ENCODE results near the gene TMEM132D.

DNA sequence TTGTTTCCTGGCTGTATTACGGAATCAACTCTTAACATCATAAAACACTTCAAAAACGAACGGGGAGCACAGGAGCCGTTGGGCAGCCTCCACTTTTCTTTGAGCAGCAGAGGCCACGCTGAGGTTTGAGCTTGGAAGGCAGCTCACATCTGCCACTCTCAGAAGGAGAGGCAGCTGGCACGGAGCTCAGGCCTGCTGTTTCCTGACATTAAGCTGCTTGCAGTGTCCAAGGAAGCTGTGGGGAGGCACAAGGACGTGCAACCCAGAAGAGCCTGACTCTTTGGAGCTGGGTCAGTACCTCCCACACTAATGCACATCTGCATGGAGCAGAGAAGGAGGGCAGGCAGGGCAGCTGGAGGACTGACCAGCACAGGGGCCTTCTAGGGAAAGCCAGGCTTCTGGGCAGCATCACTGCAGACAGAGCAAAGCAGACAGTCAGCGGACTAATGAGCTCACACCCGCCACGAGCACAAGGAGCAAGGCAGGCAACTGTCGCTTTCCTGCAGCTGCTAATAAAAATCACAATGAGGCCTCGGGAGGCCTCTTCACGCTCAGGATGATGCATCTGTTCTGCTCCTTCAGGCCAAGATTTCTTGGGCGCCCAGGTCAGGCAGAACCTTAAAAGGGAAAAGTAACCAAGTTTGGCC is 839.5 kb downstream of the TMEM132D start:
- TF ChIP-seq, protein P1, sequence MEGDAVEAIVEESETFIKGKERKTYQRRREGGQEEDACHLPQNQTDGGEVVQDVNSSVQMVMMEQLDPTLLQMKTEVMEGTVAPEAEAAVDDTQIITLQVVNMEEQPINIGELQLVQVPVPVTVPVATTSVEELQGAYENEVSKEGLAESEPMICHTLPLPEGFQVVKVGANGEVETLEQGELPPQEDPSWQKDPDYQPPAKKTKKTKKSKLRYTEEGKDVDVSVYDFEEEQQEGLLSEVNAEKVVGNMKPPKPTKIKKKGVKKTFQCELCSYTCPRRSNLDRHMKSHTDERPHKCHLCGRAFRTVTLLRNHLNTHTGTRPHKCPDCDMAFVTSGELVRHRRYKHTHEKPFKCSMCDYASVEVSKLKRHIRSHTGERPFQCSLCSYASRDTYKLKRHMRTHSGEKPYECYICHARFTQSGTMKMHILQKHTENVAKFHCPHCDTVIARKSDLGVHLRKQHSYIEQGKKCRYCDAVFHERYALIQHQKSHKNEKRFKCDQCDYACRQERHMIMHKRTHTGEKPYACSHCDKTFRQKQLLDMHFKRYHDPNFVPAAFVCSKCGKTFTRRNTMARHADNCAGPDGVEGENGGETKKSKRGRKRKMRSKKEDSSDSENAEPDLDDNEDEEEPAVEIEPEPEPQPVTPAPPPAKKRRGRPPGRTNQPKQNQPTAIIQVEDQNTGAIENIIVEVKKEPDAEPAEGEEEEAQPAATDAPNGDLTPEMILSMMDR (IDR thresholded peaks at IDR 0.05) = no peak
- no peak for TF ChIP-seq POLR2AphosphoS5 (IDR thresholded peaks at IDR 0.05; ENCODE audit: insufficient read depth in 1 of 2, low read depth in 1 of 2)

Measured in vagina (tissue), 2 donors.